ENCODE measurements around the gene TOMM6. TPM values are rescaled to one million over a fixed set of nuclear protein-coding genes. Genes with fewer than 3 reads are reported as not detected.
"Not testable (repeated sequence)": the region's sequence is repeated elsewhere in the genome, so short reads cannot be mapped to it uniquely, and the experiment has no call there.

Gene TOMM6
- total RNA-seq, 1 experiment from 2014 or later: 199 TPM

DNA sequence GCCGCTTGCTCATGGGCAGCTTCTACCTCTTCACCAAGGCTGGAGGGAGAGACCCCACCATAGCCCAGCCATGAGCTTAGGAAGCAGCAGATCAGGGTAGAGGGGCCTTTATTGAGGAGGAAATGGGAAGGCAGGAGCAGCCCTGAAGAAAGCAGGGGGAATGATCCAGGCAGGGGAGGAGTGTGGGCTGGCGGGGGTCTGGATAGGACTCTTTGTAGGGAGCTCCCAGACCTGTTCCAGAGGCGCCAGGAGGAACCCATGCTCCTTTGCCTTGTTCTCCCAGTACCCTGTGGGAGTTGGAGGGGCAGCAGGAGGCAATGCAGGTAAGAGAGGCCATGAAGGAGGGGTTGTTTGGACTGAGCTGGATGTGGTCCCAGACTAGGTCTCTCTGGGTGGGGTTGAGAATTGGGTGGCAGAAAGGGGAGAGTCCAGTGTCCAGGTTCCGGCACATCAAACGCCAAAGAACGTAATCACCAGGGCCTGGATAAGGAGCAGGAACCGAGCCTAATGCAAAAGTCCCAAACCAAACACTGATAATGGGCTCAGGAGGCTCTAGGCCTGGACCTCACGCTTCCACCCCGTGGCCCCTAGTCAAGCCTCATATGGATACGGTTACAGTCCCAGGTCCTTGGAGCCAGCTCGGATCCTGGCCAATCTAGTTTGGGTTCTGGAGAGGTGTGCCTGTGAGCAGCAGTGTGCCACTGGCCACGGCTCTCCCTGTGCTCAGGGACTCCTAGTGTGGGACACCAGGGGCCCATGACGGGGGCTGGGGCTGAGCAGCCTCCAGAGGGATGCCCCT, 28.2 kb upstream of the TOMM6 start:
- DNase-seq (ENCODE audit: low spot score): no peak
- in situ Hi-C loops (cut with HindIII; ENCODE audit: low sequenced_read_pairs): no loop called here

GRCh38 chr6:41759905-41760579, 27.5 kb upstream of the TOMM6 start:
- in situ Hi-C loops (cut with HindIII; ENCODE audit: low sequenced_read_pairs): no loop called here
- DNase-seq (ENCODE audit: low spot score): no peak

GRCh38 chr6:41763470-41763869, 24.0 kb upstream of the TOMM6 start:
- no peak for DNase-seq (ENCODE audit: low spot score)
- in situ Hi-C loops (cut with HindIII; ENCODE audit: low sequenced_read_pairs): no loop called here

DNA sequence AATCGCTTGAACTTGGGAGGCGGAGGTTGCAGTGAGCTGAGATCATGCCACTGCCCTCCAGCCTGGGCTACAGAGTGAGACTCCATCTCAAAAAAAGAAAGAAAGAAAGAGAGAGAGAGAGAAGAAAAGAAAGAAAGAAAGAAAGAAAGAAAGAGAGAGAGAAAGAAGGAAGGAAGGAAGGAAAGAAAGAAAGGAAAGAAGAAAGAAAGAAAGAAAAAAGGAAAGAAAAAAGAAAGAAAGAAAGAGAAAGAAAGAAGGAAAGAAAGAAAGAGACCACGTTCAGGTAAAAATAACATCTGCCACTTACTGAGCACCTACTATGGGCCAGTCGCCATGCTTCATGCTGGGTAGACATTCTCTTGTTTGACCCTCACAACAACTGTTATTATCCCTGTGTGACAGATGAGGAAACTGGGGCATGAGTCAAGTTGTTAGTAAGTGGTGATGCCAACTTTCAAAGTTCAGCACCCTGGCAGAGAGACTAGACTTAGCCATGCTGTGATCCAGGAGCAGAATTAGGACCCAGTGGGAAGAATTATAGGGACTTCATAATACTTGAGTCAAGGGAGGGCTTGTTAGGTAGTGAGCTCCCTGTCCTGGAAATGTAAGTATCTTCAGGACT, 21.3 kb upstream of the TOMM6 start:
- in situ Hi-C loops (cut with HindIII; ENCODE audit: low sequenced_read_pairs); DNase-seq (ENCODE audit: low spot score): not testable (repeated sequence)

GRCh38 chr6:41767112-41767833, 20.2 kb upstream of the TOMM6 start:
- in situ Hi-C loops (cut with HindIII; ENCODE audit: low sequenced_read_pairs): no loop called here
- no peak for DNase-seq (ENCODE audit: low spot score)

GRCh38 chr6:41768545-41769308, 18.8 kb upstream of the TOMM6 start:
- in situ Hi-C loops (cut with HindIII; ENCODE audit: low sequenced_read_pairs): no loop called here
- DNase-seq (ENCODE audit: low spot score): no peak

DNA sequence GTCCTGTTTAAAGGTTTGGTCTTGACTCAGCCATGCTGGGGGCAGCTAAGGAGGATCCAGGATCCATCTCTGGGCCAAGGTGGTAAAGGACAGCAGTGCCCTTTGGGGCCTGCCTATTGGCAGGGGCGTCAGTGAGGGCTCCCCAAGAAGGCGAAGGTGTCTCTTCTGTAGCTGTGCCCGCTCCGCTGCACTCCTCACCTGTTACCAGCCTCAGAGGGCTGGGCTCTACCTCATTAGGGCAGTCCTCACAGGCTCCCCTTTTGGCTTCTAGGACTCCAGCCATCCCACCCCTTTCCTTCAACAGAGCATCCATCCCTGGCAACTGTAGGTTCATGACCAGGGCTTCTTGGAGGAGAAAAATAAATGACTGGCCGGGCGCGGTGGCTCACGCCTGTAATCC, 18.1 kb upstream of the TOMM6 start:
- in situ Hi-C loops (cut with HindIII; ENCODE audit: low sequenced_read_pairs): no loop called here
- DNase-seq (ENCODE audit: low spot score): no peak

- in situ Hi-C loops (cut with HindIII; ENCODE audit: low sequenced_read_pairs): no loop called here
- DNase-seq (ENCODE audit: low spot score): no peak
Observed at GRCh38 chr6:41770381-41771057, 17.0 kb upstream of the TOMM6 start.

DNA sequence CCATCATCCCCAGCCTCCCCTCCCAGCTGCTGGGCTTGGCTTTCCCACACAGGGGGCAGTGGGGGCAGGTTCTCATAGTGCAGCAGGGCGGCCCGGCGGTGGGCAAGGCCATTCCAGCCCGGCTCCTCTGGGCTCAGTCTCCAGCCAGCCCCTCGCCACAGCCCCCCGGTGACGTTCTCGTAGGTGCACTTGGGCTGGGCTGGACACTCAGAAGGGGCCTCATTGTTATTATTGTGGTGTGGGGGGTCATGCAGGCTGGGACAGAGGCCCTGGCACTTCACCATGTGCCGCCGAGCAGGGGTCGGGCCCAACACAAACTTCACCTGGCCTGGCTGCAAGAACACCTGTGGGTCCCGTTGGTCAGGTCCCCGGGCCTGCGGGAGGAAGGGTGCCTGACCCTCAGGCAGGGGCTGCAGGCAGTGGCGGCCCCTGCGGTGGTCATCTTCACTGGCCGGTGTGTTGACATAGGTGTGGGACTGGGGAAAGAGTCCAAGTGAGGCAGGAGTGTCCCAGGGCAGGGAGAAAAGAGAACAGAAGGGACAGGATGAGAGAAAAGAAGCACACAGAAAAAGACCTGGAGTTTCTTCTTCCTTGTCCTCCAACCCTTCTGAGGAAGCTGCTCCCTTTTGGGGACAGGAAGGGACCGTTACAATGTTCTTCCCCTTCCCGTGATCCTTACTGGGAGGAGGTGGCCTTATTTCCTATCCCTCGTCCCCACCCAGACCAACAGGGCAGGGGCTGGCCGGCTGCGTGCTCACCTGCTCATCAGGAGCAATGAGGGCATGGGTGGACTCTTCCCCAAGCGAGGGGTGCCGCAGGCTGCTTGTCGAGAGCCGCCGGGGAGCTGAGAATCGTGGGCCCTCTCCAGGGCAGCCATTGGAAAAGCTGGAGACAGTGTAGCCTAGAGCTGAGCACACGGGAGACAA, 16.2 kb upstream of the TOMM6 start:
- no peak for DNase-seq (ENCODE audit: low spot score)
- in situ Hi-C loops (cut with HindIII; ENCODE audit: low sequenced_read_pairs): no loop called here

GRCh38 chr6:41774841-41775240, 12.7 kb upstream of the TOMM6 start:
- in situ Hi-C loops (cut with HindIII; ENCODE audit: low sequenced_read_pairs): loop anchor here (25.0 kb wide), 1 partner anchor 262 kb away; no protein-coding TSS in a partner anchor
- no peak for DNase-seq (ENCODE audit: low spot score)

DNA sequence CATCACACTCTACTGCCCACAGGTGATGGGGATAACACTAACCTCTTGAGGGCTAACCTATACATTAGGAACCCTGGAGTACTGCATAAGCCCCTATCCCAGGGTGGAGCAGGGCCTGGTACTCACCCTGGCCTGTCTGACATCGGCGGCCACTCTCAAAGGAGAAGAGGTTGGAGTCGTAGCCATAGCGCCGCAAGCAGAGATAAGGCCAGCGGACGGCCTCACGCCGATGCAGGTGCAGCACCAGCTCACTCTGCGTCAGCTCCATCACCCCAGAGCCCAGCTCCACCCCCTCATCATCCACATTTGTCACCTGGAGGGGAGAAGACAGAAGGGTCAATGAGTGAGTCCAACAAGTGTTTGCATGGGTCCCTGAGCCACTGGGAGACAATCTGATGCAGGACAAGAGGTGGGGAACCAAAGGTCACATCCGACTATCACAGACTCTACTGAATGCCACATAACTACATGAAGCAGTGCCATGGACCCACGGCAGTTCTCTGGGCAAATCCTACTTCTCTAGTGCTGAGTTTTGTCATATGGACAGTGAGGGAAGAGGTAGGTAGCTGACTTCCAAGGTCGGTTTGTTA, 12.1 kb upstream of the TOMM6 start:
- DNase-seq (ENCODE audit: low spot score): no peak
- in situ Hi-C loops (cut with HindIII; ENCODE audit: low sequenced_read_pairs): loop anchor here (25.0 kb wide), 1 partner anchor 262 kb away; no protein-coding TSS in a partner anchor

GRCh38 chr6:41777551-41778285, 9.8 kb upstream of the TOMM6 start:
- DNase-seq (ENCODE audit: low spot score): no peak
- in situ Hi-C loops (cut with HindIII; ENCODE audit: low sequenced_read_pairs): loop anchor here (25.0 kb wide), 1 partner anchor 260 kb away; no protein-coding TSS in a partner anchor

- in situ Hi-C loops (cut with HindIII; ENCODE audit: low sequenced_read_pairs): loop anchor here (25.0 kb wide), 1 partner anchor 258 kb away; no protein-coding TSS in a partner anchor
- no peak for DNase-seq (ENCODE audit: low spot score)
Observed at GRCh38 chr6:41778895-41779294, 8.6 kb upstream of the TOMM6 start.

GRCh38 chr6:41779336-41779735, 8.2 kb upstream of the TOMM6 start:
- peak; percentile 13 for DNase-seq (ENCODE audit: low spot score)

GRCh38 chr6:41779788-41780550, 7.5 kb upstream of the TOMM6 start, which contains the start of gene FRS3:
Gene FRS3, minus strand, starts transcription at chr6:41779900. Its CDS starts 2,913 bp downstream, at chr6:41776987.
- in situ Hi-C loops (cut with HindIII; ENCODE audit: low sequenced_read_pairs): loop anchor here (25.0 kb wide), 1 partner anchor 257 kb away; no protein-coding TSS in a partner anchor
- peak; percentile 98 for DNase-seq (ENCODE audit: low spot score)

More at GRCh38 chr6:41779336-41779735, 8.2 kb upstream of the TOMM6 start:
- in situ Hi-C loops (cut with HindIII; ENCODE audit: low sequenced_read_pairs): loop anchor here (25.0 kb wide), 1 partner anchor 258 kb away; no protein-coding TSS in a partner anchor
